WTC11 (cell line): ENCODE measurements around the gene NUDT3. TPM values are rescaled to one million over a fixed set of nuclear protein-coding genes. Genes with fewer than 3 reads are reported as not detected.

Source experiments
- ATAC-seq: fragments of 200-7000 bp; cut with Tn5 transposase; 2 replicates; pipeline ENCODE4 v1.10.0; 2021; ENCODE audit warnings: mild to moderate bottlenecking, moderate library complexity
- CTCF ChIA-PET: fragments of 300-600 bp; sonication (Branson Sonifier 250); formaldehyde crosslinking; loops from one replicate; lab custom pipeline; 2021; ENCODE audit warnings: antibody characterized with exemption; lab: Charles Lee
- POLR2A ChIA-PET: fragments of 350-600 bp; sonication (Branson Sonifier 250); formaldehyde crosslinking; loops from one replicate; lab custom pipeline; 2021; ENCODE audit warnings: antibody characterized with exemption; lab: Charles Lee
- DNase-seq: peaks from one replicate; pipeline ENCODE4 v3.0.0; 2021; ENCODE audit warnings: low spot score
- H3K27ac Mint-ChIP-seq: 2 replicates; pipeline ENCODE4 v1.8.0; 2021; ENCODE audit warnings: mixed read lengths
- H3K27me3 Mint-ChIP-seq: 2 replicates; pipeline ENCODE4 v1.8.0; 2021; ENCODE audit warnings: low read depth, mild to moderate bottlenecking, moderate library complexity, mixed read lengths
- H3K36me3 Mint-ChIP-seq: 2 replicates; pipeline ENCODE4 v1.8.0; 2021; ENCODE audit warnings: mixed read lengths
- H3K4me1 Mint-ChIP-seq: 2 replicates; pipeline ENCODE4 v1.8.0; 2022; ENCODE audit warnings: mixed read lengths
- H3K4me3 Mint-ChIP-seq: 2 replicates; pipeline ENCODE4 v1.8.0; 2021; ENCODE audit warnings: mild to moderate bottlenecking, moderate library complexity, mixed read lengths
- H3K9me3 Mint-ChIP-seq: 2 replicates; pipeline ENCODE4 v1.8.0; 2021; ENCODE audit warnings: mixed read lengths
- CREM ChIP-seq: sonication (generic); formaldehyde crosslinking; IDR thresholded peaks from 2 replicates; pipeline ENCODE4 v1.8.1; 2022; ENCODE audit warnings: mild to moderate bottlenecking, missing genetic modification reagents, moderate library complexity
- GRHL2 ChIP-seq: fragments of 250-450 bp; sonication (Bioruptor Pico); IDR thresholded peaks from 2 replicates; pipeline ENCODE4 v1.8.0; 2022; ENCODE audit warnings: mild to moderate bottlenecking, moderate library complexity; ENCODE audit not compliant: insufficient replicate concordance, severe bottlenecking
- TP53 ChIP-seq: sonication (generic); formaldehyde crosslinking; IDR thresholded peaks from 2 replicates; pipeline ENCODE4 v1.8.1; 2023; ENCODE audit warnings: mild to moderate bottlenecking, missing genetic modification reagents
- ZNF263 ChIP-seq: sonication (generic); formaldehyde crosslinking; IDR thresholded peaks from 2 replicates; pipeline ENCODE4 v1.8.1; 2022; ENCODE audit warnings: low read depth, mild to moderate bottlenecking, moderate library complexity, missing genetic modification reagents
- ZNF317 ChIP-seq: sonication (generic); formaldehyde crosslinking; IDR thresholded peaks from 2 replicates; pipeline ENCODE4 v1.8.1; 2023; ENCODE audit warnings: low read depth, mild to moderate bottlenecking, moderate library complexity, missing genetic modification reagents, borderline replicate concordance
- ZNF396 ChIP-seq: fragments of 250-450 bp; sonication (Bioruptor Pico); IDR thresholded peaks from 2 replicates; pipeline ENCODE4 v1.8.0; 2021; ENCODE audit warnings: mild to moderate bottlenecking, moderate library complexity, borderline replicate concordance
- ZNF416 ChIP-seq: fragments of 250-450 bp; sonication (Bioruptor Pico); IDR thresholded peaks from 2 replicates; pipeline ENCODE4 v1.9.0; 2021; ENCODE audit warnings: mild to moderate bottlenecking, inconsistent platforms
- total RNA-seq: library from RNA; stranded (reverse); gene quantifications from 3 replicates; pipeline ENCODE4 v1.2.3, GENCODE V29; 2021
- TF ChIP-seq, protein P1 (sequence below): sonication (generic); formaldehyde crosslinking; IDR thresholded peaks from 2 replicates; pipeline ENCODE4 v1.8.1; 2023; ENCODE audit warnings: mild to moderate bottlenecking, moderate library complexity, missing genetic modification reagents
- TF ChIP-seq, protein P2 (sequence below): sonication (generic); formaldehyde crosslinking; IDR thresholded peaks from 2 replicates; pipeline ENCODE4 v1.8.1; 2023; ENCODE audit warnings: mild to moderate bottlenecking, missing genetic modification reagents, moderate library complexity
- TF ChIP-seq, protein P3 (sequence below): fragments of 250-450 bp; sonication (Bioruptor Pico); IDR thresholded peaks from 2 replicates; pipeline ENCODE4 v1.9.0; 2021; ENCODE audit warnings: mild to moderate bottlenecking
- TF ChIP-seq, protein P4 (sequence below): fragments of 200-600 bp; IDR thresholded peaks from 2 replicates; pipeline ENCODE4 v1.8.0; 2022; ENCODE audit warnings: antibody characterized with exemption
- TF ChIP-seq, protein P5 (sequence below): sonication (generic); formaldehyde crosslinking; conservative IDR thresholded peaks from 2 replicates; pipeline ENCODE4 v1.8.1; 2023; ENCODE audit warnings: mild to moderate bottlenecking, low read depth, missing genetic modification reagents, moderate library complexity
- TF ChIP-seq, protein P6 (sequence below): sonication (generic); formaldehyde crosslinking; IDR thresholded peaks from 2 replicates; pipeline ENCODE4 v1.8.1; 2022; ENCODE audit warnings: low read depth, mild to moderate bottlenecking, moderate library complexity, missing genetic modification reagents, borderline replicate concordance
- TF ChIP-seq, protein P7 (sequence below): sonication (generic); formaldehyde crosslinking; IDR thresholded peaks from 2 replicates; pipeline ENCODE4 v1.8.0; 2022; ENCODE audit warnings: mild to moderate bottlenecking, missing genetic modification reagents
- TF ChIP-seq, protein P8 (sequence below): sonication (generic); formaldehyde crosslinking; IDR thresholded peaks from 2 replicates; pipeline ENCODE4 v1.8.0; 2022; ENCODE audit warnings: mild to moderate bottlenecking, missing genetic modification reagents
- TF ChIP-seq, protein P9 (sequence below): sonication (generic); formaldehyde crosslinking; IDR thresholded peaks from 2 replicates; pipeline ENCODE4 v1.8.0; 2023; ENCODE audit warnings: missing genetic modification reagents, mild to moderate bottlenecking, borderline replicate concordance

Gene NUDT3
- total RNA-seq, 1 experiment from 2014 or later, result 30.0 TPM

DNA sequence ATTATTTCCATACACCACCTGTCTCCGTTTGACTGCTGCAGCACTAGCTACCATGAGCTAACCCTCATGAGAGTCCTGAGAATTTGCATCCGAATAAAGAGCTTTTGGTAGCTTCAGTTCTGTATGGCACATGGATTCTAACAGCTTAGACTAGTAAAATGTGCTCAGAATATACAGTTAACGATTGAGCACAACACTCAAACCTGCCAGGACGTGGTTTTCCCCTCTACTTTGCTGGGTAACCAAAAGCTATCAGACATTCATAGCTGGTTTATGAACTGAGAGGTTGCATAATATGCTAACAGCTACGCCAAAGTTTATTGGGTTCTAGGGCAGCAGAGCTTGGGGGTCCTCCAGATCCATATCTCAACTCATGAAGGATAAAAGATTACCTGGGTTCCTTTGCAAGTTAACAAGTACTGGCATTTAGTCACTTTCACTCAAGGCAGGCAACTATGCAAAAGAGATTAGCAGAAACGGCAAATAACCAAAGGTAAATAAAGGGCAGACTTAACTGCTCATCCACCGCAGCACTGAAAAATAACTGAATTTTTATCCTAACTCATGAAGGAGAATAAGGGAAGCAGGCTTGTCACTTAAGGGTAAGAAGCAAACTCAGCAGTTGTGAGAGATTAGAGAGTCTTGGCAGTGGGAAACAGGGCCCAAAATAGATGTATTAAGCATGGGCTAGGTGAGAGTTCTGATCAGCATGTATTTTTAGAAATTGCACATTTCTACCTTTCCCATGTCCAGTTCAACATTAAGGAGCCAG lies 29.4 kb downstream of the NUDT3 start:
- Mint-ChIP-seq H3K36me3 (no peaks in the 10 kb centered on the region), H3K4me1 (peaks cover 31% of the 10 kb centered on the region), H3K4me3 (no peak overlapping the region), H3K9me3 (no peaks in the 10 kb centered on the region), H3K27ac (peak overlapping the region; percentile 33), H3K27me3 (no peaks in the 10 kb centered on the region)
- DNase-seq, result no peak
- POLR2A ChIA-PET, result interaction anchor here (0.6 kb wide), 1 partner anchor 51 kb away, joined by 3 read pairs; no protein-coding TSS in a partner anchor
- peak; percentile 44; the same call in 1 of the 2 replicates for ATAC-seq
- CTCF ChIA-PET, result interaction anchor here (0.6 to 1.4 kb wide), 3 partner anchors 29 to 199 kb away, joined by 3 to 6 read pairs (median 3); no protein-coding TSS in a partner anchor
- TF ChIP-seq TP53 (CRISPR knock-in tag), result no peak
- TF ChIP-seq, protein P1, sequence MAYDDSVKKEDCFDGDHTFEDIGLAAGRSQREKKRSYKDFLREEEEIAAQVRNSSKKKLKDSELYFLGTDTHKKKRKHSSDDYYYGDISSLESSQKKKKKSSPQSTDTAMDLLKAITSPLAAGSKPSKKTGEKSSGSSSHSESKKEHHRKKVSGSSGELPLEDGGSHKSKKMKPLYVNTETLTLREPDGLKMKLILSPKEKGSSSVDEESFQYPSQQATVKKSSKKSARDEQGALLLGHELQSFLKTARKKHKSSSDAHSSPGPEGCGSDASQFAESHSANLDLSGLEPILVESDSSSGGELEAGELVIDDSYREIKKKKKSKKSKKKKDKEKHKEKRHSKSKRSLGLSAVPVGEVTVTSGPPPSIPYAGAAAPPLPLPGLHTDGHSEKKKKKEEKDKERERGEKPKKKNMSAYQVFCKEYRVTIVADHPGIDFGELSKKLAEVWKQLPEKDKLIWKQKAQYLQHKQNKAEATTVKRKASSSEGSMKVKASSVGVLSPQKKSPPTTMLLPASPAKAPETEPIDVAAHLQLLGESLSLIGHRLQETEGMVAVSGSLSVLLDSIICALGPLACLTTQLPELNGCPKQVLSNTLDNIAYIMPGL (CRISPR knock-in tag), result no peak
- TF ChIP-seq ZNF396 (CRISPR knock-in tag), result no peak
- no peak for TF ChIP-seq CREM
- no peak for TF ChIP-seq ZNF416
- TF ChIP-seq, protein P2, sequence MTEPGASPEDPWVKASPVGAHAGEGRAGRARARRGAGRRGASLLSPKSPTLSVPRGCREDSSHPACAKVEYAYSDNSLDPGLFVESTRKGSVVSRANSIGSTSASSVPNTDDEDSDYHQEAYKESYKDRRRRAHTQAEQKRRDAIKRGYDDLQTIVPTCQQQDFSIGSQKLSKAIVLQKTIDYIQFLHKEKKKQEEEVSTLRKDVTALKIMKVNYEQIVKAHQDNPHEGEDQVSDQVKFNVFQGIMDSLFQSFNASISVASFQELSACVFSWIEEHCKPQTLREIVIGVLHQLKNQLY (CRISPR knock-in tag), result no peak
- TF ChIP-seq, protein P3, sequence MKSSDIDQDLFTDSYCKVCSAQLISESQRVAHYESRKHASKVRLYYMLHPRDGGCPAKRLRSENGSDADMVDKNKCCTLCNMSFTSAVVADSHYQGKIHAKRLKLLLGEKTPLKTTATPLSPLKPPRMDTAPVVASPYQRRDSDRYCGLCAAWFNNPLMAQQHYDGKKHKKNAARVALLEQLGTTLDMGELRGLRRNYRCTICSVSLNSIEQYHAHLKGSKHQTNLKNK (CRISPR knock-in tag), result no peak
- TF ChIP-seq, protein P4, sequence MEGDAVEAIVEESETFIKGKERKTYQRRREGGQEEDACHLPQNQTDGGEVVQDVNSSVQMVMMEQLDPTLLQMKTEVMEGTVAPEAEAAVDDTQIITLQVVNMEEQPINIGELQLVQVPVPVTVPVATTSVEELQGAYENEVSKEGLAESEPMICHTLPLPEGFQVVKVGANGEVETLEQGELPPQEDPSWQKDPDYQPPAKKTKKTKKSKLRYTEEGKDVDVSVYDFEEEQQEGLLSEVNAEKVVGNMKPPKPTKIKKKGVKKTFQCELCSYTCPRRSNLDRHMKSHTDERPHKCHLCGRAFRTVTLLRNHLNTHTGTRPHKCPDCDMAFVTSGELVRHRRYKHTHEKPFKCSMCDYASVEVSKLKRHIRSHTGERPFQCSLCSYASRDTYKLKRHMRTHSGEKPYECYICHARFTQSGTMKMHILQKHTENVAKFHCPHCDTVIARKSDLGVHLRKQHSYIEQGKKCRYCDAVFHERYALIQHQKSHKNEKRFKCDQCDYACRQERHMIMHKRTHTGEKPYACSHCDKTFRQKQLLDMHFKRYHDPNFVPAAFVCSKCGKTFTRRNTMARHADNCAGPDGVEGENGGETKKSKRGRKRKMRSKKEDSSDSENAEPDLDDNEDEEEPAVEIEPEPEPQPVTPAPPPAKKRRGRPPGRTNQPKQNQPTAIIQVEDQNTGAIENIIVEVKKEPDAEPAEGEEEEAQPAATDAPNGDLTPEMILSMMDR, result no peak
- TF ChIP-seq, protein P5, sequence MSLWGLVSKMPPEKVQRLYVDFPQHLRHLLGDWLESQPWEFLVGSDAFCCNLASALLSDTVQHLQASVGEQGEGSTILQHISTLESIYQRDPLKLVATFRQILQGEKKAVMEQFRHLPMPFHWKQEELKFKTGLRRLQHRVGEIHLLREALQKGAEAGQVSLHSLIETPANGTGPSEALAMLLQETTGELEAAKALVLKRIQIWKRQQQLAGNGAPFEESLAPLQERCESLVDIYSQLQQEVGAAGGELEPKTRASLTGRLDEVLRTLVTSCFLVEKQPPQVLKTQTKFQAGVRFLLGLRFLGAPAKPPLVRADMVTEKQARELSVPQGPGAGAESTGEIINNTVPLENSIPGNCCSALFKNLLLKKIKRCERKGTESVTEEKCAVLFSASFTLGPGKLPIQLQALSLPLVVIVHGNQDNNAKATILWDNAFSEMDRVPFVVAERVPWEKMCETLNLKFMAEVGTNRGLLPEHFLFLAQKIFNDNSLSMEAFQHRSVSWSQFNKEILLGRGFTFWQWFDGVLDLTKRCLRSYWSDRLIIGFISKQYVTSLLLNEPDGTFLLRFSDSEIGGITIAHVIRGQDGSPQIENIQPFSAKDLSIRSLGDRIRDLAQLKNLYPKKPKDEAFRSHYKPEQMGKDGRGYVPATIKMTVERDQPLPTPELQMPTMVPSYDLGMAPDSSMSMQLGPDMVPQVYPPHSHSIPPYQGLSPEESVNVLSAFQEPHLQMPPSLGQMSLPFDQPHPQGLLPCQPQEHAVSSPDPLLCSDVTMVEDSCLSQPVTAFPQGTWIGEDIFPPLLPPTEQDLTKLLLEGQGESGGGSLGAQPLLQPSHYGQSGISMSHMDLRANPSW (CRISPR knock-in tag), result no peak
- TF ChIP-seq, protein P6, sequence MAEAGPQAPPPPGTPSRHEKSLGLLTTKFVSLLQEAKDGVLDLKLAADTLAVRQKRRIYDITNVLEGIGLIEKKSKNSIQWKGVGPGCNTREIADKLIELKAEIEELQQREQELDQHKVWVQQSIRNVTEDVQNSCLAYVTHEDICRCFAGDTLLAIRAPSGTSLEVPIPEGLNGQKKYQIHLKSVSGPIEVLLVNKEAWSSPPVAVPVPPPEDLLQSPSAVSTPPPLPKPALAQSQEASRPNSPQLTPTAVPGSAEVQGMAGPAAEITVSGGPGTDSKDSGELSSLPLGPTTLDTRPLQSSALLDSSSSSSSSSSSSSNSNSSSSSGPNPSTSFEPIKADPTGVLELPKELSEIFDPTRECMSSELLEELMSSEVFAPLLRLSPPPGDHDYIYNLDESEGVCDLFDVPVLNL (CRISPR knock-in tag), result no peak
- TF ChIP-seq, protein P7, sequence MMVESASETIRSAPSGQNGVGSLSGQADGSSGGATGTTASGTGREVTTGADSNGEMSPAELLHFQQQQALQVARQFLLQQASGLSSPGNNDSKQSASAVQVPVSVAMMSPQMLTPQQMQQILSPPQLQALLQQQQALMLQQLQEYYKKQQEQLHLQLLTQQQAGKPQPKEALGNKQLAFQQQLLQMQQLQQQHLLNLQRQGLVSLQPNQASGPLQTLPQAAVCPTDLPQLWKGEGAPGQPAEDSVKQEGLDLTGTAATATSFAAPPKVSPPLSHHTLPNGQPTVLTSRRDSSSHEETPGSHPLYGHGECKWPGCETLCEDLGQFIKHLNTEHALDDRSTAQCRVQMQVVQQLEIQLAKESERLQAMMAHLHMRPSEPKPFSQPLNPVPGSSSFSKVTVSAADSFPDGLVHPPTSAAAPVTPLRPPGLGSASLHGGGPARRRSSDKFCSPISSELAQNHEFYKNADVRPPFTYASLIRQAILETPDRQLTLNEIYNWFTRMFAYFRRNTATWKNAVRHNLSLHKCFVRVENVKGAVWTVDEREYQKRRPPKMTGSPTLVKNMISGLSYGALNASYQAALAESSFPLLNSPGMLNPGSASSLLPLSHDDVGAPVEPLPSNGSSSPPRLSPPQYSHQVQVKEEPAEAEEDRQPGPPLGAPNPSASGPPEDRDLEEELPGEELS (CRISPR knock-in tag), result no peak
- no peak for TF ChIP-seq ZNF263 (CRISPR knock-in tag)
- TF ChIP-seq, protein P8, sequence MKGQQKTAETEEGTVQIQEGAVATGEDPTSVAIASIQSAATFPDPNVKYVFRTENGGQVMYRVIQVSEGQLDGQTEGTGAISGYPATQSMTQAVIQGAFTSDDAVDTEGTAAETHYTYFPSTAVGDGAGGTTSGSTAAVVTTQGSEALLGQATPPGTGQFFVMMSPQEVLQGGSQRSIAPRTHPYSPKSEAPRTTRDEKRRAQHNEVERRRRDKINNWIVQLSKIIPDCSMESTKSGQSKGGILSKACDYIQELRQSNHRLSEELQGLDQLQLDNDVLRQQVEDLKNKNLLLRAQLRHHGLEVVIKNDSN (CRISPR knock-in tag), result no peak
- TF ChIP-seq ZNF317 (CRISPR knock-in tag), result no peak
- TF ChIP-seq, protein P9, sequence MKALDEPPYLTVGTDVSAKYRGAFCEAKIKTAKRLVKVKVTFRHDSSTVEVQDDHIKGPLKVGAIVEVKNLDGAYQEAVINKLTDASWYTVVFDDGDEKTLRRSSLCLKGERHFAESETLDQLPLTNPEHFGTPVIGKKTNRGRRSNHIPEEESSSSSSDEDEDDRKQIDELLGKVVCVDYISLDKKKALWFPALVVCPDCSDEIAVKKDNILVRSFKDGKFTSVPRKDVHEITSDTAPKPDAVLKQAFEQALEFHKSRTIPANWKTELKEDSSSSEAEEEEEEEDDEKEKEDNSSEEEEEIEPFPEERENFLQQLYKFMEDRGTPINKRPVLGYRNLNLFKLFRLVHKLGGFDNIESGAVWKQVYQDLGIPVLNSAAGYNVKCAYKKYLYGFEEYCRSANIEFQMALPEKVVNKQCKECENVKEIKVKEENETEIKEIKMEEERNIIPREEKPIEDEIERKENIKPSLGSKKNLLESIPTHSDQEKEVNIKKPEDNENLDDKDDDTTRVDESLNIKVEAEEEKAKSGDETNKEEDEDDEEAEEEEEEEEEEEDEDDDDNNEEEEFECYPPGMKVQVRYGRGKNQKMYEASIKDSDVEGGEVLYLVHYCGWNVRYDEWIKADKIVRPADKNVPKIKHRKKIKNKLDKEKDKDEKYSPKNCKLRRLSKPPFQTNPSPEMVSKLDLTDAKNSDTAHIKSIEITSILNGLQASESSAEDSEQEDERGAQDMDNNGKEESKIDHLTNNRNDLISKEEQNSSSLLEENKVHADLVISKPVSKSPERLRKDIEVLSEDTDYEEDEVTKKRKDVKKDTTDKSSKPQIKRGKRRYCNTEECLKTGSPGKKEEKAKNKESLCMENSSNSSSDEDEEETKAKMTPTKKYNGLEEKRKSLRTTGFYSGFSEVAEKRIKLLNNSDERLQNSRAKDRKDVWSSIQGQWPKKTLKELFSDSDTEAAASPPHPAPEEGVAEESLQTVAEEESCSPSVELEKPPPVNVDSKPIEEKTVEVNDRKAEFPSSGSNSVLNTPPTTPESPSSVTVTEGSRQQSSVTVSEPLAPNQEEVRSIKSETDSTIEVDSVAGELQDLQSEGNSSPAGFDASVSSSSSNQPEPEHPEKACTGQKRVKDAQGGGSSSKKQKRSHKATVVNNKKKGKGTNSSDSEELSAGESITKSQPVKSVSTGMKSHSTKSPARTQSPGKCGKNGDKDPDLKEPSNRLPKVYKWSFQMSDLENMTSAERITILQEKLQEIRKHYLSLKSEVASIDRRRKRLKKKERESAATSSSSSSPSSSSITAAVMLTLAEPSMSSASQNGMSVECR (CRISPR knock-in tag), result no peak
- no peak for TF ChIP-seq GRHL2 (CRISPR knock-in tag)
